Measurements from ENCODE around the gene MBOAT1.

- TF ChIP-seq, protein P1, sequence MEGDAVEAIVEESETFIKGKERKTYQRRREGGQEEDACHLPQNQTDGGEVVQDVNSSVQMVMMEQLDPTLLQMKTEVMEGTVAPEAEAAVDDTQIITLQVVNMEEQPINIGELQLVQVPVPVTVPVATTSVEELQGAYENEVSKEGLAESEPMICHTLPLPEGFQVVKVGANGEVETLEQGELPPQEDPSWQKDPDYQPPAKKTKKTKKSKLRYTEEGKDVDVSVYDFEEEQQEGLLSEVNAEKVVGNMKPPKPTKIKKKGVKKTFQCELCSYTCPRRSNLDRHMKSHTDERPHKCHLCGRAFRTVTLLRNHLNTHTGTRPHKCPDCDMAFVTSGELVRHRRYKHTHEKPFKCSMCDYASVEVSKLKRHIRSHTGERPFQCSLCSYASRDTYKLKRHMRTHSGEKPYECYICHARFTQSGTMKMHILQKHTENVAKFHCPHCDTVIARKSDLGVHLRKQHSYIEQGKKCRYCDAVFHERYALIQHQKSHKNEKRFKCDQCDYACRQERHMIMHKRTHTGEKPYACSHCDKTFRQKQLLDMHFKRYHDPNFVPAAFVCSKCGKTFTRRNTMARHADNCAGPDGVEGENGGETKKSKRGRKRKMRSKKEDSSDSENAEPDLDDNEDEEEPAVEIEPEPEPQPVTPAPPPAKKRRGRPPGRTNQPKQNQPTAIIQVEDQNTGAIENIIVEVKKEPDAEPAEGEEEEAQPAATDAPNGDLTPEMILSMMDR (IDR thresholded peaks at IDR 0.05), result no peak
- TF ChIP-seq POLR2A (IDR thresholded peaks at IDR 0.05), result no peak
These were observed 303 bp downstream of the MBOAT1 start for GRCh38 chr6:20211941-20212391.

Measured in testis (tissue), 2 donors.